Activated gamma-delta T cell (primary cell): ENCODE results near the gene MXD4.
"Not testable (repeated sequence)": the region's sequence is repeated elsewhere in the genome, so short reads cannot be mapped to it uniquely, and the experiment has no call there.

ENCODE experiments used
- DNase-seq: peaks from one replicate; lab custom pipeline; 2025; lab: John Stamatoyannopoulos, UW

Gene MXD4

GRCh38 chr4:2275044-2275397, 13.1 kb upstream of the MXD4 start:
- DNase-seq, result not testable (repeated sequence)

GRCh38 chr4:2274320-2275043, 12.6 kb upstream of the MXD4 start:
- DNase-seq, result no peak

- DNase-seq, result no peak
These were observed 11.9 kb upstream of the MXD4 start for GRCh38 chr4:2273657-2274319.

- DNase-seq, result no peak
These were observed 11.3 kb upstream of the MXD4 start for GRCh38 chr4:2273221-2273620.

GRCh38 chr4:2272828-2273120, 10.9 kb upstream of the MXD4 start:
- no peak for DNase-seq

- DNase-seq, result no peak
These were observed 10.3 kb upstream of the MXD4 start for GRCh38 chr4:2272026-2272827.

GRCh38 chr4:2271279-2272025, 9.5 kb upstream of the MXD4 start:
- no peak for DNase-seq

- no peak for DNase-seq
These were observed 8.6 kb upstream of the MXD4 start for GRCh38 chr4:2270341-2271165.

- DNase-seq, result no peak
These were observed 7.8 kb upstream of the MXD4 start for GRCh38 chr4:2269618-2270163.

- DNase-seq, result no peak
These were observed 7.3 kb upstream of the MXD4 start for GRCh38 chr4:2269206-2269531.

- DNase-seq, result no peak
These were observed 6.7 kb upstream of the MXD4 start for GRCh38 chr4:2268357-2269205.

GRCh38 chr4:2267841-2268240, 5.9 kb upstream of the MXD4 start:
- no peak for DNase-seq

- DNase-seq, result no peak
These were observed 5.5 kb upstream of the MXD4 start for GRCh38 chr4:2267320-2267811.

- no peak for DNase-seq
These were observed 4.9 kb upstream of the MXD4 start for GRCh38 chr4:2266821-2267220.

- no peak for DNase-seq
These were observed 4.3 kb upstream of the MXD4 start for GRCh38 chr4:2266181-2266580.

GRCh38 chr4:2265113-2266110, 3.5 kb upstream of the MXD4 start:
- DNase-seq, result no peak

- DNase-seq, result no peak
These were observed 2.7 kb upstream of the MXD4 start for GRCh38 chr4:2264481-2265041.

- DNase-seq, result no peak
These were observed 2.0 kb upstream of the MXD4 start for GRCh38 chr4:2263926-2264321.

- DNase-seq, result no peak
These were observed 988 bp upstream of the MXD4 start for GRCh38 chr4:2262944-2263250.
